RCC 7860 (cell line): ENCODE data around the gene TRPV3.
"Not testable (repeated sequence)": the region's sequence is repeated elsewhere in the genome, so short reads cannot be mapped to it uniquely, and the experiment has no call there.

ENCODE experiments used
- DNase-seq: peaks from one replicate; pipeline ENCODE4 v3.0.0-alpha.2; 2015; ENCODE audit warnings: low spot score
- FAIRE-seq: peaks from 2 replicates; lab custom pipeline; 2012; peaks lifted over from hg19 to GRCh38; lab: Jason Lieb, UNC

TRPV3 gene

DNA sequence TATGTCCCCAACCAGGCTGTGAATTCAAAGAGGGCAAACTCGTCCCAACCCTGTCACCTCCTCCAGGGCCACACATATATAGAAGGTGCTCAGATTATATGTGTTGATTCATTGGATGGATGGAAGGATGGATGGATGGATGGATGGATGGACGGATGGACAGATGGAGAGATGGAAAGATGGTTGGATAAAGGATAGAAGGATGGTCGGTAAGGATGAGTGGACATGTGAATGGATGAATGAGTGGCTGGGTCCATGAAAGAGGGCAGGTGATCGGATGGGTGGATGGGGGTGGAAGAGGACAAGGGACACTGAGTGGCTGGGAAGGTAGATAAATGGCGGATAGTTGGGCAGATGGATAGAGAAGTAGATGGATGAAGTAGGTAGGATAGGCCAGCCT lies 30.1 kb downstream of the TRPV3 start:
- no peak for DNase-seq
- FAIRE-seq = no peak

DNA sequence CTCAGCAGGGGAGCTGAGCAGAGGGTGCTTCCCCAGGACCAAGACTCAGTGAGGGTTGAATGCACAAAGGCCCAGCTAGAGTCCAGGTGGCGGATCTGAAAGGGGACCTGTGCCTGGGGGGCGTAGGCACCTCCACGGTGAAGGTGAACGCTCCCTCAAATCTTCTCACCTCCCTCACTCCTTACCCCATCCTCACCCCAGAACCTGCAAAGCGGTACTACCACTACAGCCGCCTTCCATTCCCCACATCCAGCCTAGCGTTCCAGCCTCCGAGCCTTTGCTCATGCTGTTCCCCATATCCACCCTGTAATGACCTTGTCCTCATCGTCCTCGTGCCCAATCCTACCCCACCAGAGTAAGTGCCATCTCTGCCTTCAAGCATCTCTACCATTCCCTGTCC lies 30.6 kb downstream of the TRPV3 start:
- FAIRE-seq (no peak), DNase-seq (no peak)

DNA sequence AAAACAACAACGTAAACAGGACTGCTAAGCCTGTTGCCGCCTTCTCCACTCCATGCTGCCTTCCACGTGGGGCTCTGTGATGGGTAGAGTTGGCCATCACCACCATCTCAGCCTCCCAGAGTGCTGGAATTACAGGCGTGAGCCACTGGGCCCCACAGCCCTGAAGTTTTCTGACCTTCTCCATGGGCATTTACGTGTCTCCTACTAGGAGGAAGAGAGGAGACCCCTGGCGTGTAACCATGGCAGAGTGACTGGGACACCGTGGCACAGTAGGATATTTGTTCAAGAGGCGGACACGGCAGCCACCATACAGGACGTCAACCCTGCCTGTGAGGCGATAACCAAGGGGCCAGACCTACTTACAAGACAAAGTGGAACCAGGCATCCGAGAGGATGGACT lies 31.1 kb downstream of the TRPV3 start:
- FAIRE-seq = no peak
- no peak for DNase-seq

DNA sequence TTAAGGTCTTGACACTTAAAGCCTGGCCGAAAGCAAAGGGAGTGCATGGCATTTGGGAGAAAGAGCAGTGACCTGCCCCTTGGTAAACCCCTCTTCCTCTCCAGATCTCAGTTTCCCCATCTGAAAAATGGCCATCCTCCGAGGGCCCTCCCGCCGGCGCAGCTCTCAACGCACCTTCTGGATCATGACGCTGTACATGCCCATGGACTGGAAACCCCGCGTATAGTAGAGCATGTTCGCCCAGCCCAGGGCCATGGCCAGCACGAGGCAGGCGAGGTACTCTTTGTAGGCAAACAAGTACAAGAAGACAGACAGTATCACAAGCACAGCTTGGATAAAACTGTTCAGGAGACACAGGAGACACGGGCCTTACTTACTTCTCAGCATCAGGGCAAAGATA lies 33.6 kb downstream of the TRPV3 start:
- FAIRE-seq (no peak), DNase-seq (no peak)

DNA sequence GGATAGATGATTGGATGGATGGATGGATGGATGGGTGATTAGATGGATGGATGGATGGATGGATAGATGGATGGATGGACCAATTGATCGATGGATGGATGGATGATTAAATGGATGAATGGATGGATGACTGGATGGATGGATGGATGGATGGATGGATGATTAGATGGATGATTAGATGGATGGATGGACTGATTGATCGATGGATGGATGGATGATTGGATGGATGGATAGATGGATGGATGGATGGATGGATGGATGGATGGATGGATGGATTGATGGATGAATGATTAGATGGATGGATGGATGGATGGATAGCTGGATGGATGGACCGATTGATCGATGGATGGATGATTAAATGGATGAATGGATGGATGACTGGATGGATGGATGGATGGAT lies 38.1 kb downstream of the TRPV3 start:
- not testable (repeated sequence) for DNase-seq, FAIRE-seq

DNA sequence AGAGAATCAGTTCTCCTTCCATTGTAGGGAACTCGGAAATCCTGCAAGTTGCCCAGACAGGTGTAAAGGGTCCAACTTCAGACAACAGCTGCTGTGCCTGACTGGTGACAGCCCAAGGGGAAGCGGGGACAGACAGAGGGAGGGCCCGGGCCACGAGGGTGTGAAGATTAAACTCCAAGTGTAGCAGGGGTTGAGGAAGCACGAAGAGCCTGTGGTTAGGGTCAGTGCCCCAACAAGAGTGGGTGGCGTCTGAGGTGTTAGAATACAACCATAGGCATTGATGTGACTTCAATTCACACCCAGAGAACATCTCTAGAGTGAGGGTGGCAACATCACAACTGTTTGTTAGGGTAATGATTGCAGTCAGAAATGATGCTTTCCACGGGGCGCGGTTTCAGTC lies 42.7 kb downstream of the TRPV3 start:
- no peak for FAIRE-seq
- DNase-seq = no peak

DNA sequence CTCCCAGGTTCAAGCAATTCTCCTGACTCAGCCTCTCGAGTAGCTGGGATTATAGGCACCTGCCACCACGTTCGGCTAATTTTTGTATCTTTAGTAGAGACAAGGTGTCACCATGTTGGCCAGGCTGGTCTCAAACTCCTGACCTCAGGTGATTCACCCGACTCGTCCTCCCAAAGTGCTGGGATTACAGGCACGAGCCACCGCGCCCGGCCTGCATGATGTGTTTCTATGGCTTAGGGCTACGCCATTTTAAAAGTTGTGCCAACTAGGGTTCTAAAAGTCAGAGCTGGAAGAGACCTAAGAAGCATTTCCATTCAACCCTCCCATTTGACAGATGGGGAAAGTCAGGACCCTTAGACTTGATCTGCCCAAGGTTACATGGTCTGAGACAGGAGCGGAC lies 43.4 kb downstream of the TRPV3 start:
- FAIRE-seq = not testable (repeated sequence)

DNA sequence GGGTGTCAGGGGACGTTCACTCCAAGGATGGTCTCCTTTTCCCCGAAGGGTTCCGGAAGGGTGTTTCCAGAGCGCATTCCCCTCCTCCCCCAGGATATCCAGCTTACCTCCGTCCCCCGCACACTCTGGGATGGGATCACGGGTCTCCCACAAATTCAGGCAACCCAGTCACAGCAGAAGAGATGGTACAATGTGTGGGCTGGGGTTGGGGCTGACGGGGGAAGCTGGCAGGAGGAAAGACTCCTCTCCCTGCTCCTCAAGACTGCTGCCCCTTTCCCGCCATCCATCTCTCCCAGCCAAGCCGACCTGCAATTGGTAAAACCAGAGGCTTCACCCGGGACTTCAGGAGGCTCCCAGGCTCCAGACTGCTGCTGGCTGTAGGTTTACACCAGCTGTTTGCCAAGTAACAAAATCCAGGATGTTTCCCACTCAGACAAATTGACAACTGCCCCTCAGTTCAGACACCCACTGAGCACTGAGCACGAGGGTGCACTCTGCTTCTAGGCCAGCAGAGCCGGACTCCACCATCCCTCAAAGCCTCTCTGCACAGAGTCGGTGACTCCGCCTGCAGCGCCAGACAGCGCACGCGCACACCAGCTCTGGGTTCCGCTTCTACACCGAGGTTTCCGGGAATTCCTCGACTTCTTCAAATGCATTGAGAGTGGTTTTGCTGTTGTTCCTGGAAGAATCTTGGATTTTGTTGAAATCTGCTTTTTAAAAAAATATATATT lies 44.1 kb downstream of the TRPV3 start:
- FAIRE-seq (no peak), DNase-seq (no peak)

More for the DNA sequence above, 43.4 kb downstream of the TRPV3 start:
- DNase-seq = not testable (repeated sequence)

DNA sequence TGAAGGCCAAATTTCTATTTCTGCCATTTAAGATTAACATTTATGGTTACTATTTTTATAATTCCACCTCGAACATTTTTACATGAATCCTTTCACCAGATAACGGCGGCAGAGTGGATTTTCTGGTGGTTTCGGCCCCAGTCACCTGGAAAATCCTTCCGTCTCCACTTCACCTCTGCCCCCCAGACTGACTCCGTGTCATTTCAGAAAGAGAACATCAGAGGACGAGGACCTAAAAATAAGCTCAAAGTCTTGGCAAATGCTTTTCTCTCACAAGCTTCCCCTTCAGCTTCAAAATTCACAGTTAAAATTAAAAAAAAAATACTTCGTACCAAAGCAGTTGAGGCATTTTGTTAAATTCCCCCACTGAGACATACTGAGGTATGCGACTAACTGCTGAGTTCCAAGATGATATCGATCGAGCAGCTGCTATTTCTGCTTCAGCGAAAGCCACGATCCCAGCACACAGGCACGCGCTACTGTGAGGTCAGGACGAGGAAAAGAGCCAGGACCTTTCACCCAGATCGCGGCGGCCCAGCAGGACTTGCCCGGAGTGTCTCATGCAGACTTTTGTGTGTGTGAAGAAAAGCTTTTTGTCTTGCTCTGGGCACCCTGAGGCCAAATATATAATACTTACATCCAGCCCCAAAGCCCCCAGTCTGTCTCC lies 45.0 kb downstream of the TRPV3 start:
- DNase-seq = no peak
- FAIRE-seq = no peak

DNA sequence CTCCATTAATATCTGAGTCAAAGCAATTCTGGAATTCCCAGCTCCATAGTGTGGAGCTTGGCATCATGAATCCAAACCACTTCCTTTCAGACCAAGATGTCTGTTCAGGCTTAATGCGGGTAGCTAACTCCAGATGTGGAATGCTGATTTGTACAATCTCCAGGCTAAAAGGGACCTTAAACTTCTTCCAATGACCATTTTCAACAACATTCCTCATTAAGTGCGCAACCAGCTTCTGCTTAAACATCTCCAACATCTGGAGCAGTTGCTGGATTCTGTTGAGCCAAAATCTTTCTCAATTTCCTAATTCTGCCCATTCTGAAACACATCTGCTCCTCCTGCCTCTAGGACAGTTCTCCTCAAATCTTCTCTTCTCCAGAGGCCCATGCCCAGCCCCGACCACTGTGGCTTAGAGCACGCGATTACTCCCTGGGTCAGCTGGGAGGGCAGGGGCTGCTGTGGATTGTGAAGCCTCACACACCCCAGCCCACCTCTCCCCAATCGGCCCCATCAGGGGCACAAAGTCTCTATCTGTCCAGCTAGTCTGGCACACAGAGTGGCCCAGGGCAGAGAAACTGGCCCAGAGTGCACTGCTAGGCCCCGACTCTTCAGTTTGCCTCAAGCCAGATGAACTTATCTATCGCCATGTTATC lies 45.6 kb downstream of the TRPV3 start:
- FAIRE-seq = no peak
- no peak for DNase-seq

DNA sequence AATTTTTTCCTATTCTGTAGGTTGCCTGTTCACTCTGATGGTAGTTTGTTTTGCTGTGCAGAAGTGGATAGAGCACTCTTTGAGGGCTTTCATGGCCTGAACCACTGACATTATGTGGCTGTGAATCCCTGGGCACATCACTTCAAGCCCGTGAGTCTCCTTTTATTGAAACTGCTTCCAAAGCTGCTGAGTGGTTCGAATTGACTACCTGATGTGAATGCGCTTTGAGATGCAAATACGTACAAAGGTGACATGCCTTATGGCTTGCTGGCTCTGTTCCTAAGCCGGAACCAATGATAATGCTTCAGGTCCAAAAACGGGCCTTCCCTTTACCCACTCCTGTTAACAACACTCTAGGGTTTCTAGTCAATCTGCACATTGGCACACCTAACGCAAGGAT lies 47.5 kb downstream of the TRPV3 start:
- FAIRE-seq (no peak), DNase-seq (no peak)

DNA sequence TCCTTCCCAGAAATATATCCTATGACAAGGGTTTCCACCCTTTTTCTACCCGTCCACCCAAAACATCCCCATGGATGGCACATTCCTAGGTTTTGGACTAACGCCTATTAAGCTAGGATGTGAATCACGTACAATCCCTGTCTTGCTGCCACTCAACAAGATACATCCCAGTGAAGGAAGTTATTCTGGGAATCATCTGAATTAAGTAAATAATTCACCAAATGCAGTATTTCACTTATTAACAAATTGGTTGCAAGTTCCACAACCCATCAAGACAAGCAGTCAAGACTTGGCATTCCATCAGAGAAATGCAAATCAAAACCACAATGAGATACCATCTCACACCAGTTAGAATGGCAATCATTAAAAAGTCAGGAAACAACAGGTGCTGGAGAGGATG lies 49.7 kb downstream of the TRPV3 start:
- DNase-seq = no peak
- FAIRE-seq = no peak

DNA sequence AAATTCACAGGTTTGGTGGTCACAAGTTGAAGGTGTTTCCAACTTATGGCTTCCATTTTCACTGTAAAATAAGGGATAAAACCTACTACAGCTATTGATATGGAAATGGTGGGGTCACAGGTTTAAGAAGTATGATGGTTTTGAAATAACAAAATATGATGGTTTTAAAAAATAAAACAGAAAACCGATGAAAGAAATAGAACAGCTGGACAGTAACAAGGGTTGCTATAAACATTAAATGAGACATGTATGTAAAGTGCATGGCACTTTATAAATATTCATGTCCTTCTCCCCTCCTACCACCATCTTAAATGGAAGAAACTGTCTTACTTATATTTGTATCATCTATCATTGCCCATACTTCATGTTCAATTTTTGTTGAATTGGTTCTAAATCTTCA lies 50.5 kb downstream of the TRPV3 start:
- DNase-seq (no peak), FAIRE-seq (no peak)

DNA sequence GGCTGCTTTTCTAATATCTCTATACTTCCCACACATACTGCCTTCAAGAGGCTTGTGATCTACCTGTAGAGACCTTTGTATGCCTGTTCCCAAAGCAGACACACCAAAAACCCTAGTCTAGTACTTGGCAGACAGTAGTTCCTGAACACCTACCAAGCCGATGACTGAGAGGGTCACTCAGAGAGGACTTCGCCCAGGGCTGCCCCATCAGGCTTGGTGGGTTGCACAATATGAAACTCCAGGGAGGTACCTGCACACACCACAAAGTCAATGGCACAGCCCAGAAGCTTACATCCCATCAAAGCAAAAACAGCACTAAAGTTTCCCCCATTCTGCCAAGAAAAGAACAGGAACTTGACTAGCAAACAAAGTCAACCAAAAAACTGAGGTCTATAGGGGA lies 51.6 kb downstream of the TRPV3 start:
- no peak for FAIRE-seq
- no peak for DNase-seq

DNA sequence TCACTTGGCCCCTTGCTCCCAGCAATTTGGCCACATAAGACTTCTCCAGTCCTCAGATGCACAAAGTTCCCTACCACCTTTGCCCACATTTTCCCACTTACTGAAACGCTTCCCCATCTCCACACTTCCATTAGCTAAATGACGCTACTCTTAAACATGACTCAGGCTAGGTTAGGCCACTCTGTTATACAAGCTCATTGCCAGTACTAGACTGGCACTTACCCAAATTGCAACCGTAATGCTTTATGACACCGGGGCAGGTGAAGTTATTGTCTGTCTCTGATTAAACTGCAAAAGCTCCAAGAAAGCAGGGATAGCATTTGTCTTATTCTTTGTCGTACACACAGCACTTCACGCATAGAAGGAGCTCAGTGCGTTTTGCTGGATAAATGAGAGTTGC lies 52.6 kb downstream of the TRPV3 start:
- DNase-seq = no peak

DNA sequence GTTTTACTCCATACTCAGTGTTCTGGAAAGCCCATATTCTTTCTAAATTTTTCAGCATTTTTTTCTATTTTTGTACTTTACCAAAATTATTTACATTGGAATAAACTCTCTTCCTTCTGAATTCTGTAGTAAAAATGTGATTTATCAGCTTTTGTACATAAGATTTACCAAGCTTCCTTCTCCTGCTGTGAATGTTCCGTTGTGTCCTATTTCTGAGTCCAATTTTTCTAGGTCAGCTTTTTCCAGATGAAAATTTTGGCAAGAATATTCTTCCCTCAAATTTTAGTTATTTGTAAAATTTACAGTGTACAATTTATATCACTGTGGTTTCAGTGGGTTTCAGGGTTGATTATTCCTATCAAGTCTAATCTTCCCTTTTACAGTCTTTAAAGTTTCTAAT lies 54.3 kb downstream of the TRPV3 start:
- FAIRE-seq (no peak), DNase-seq (no peak)

More for the DNA sequence above, 52.6 kb downstream of the TRPV3 start:
- FAIRE-seq = no peak

DNA sequence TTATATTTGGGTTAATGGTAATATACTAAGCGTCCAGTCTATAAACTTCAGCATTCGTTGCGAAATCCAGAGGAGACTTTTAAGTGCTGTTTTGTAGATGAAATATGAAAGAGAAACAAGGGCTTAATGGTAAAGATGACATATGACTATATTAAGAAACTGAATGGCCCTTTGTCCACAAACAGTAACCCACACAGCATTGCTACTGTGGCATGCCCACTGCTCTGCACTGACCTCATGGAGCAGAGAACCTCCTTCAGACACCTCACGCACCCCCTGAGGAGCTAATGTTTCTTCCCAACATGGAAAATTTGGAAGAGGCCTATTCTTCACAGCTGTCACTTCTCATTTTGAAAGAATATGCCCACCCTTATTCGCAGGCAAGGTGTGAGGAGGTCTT lies 55.1 kb downstream of the TRPV3 start:
- DNase-seq (no peak), FAIRE-seq (no peak)

DNA sequence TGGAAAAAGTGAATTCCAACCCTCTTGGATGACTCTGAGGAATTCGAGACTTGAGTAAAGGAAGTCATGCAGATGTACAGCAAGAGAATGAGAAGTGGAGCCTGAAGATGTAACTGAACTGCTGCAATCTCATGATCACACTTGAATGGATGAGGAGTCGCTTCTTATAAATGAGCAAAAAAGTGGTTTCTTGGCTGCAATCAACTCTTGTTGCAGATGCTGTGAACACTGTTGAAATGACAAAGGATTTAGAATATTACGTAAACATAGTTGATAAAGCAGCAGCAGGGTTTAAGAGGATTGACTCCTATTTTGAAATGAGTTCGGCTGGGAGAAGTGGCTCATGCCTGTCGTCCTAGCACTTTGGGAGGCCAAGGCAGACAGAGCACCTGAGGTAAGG lies 56.3 kb downstream of the TRPV3 start:
- FAIRE-seq (no peak), DNase-seq (no peak)

DNA sequence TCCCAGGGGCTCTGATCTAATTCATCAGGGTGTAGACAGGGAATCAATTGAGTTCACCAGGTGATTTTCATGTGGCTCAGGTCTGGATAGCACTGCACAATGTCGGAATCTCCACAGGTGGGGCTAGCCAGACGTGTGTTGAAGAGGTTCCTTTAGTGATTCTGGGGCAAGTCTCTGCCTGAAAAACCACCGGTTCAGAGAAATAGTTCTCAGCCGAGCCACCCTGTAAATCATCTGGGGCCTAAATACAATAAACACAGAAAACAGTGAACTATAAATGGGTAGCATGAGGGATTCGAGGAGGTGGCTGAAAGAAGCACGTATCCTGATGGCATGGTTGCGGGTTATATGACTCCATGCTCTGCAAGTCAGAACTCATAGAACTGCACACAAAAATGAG lies 60.5 kb downstream of the TRPV3 start:
- FAIRE-seq = no peak
- no peak for DNase-seq

DNA sequence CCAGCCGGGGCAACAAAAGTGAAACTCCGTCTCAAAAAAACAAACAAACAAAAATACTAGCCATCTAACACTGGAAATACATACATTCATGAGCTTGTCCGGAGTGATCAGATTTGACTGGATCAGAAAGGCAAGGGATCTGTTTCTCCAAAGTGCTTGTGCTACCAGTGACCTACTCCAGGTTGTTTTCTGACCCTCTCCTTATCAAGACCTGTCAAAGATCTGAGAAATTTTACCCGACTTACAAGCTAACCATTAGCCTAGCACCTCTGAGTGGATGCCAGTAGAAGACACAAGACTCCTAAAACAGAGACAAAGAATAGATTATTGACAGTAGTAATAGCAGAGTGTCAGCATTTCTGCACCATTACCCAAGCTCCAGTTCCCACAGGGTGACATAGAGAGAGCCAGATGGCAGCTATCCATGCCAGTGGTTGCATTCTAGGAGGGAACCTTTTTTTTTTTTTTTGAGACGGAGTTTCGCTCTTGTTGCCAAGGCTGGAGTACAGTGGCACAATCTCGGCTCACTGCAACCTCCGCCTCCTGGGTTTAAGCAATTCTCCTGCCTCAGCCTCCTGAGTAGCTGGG lies 72.0 kb downstream of the TRPV3 start:
- no peak for FAIRE-seq
- DNase-seq = no peak

DNA sequence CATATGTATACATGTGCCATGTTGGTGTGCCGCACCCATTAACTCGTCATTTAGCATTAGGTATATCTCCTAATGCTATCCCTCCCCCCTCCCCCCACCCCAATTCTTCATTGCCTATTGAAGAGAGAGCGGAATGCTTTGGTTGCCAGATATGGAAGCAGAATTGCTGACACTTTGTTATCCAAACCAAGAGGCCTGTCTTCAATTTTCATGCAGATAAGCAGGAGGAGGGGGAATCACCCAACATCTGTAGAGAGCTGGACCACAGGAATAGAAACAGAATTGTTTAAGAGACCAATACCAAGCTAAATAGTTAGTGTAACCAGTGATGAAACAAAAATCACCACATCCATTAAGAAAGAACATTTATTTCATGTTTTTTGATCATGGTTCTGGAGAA lies 74.8 kb downstream of the TRPV3 start:
- no peak for FAIRE-seq
- no peak for DNase-seq

DNA sequence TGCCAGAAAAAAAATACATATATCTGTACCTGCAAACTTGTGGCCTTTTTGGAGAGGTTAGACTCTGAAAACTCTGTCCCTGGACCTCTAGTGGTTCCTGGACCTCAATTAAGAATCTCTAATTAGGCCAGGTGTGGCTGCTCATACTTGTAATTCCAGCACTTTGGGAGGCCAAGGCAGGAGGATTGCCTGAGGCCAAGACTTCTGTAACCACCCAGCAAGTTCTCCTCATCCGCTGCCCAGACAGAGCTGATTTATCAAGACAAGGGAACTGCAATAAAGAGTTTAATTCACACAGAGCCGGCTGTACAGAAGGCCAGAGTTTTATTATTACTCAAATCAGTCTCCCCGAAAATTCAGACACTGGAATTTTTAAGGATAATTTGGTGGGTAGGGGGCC lies 77.6 kb downstream of the TRPV3 start:
- DNase-seq (no peak), FAIRE-seq (no peak)
